Measurements from ENCODE around the gene PIK3C2B. TPM values are rescaled to one million over a fixed set of nuclear protein-coding genes. Genes with fewer than 3 reads are reported as not detected.

Gene PIK3C2B
- total and polyA plus RNA-seq, 2 of the 8 experiments (the other 6 are each of a cell fraction or from before 2014, with no cell fraction given), result 20.4 to 36.7 TPM

GRCh38 chr1:204509186-204509635 is 14.6 kb upstream of the PIK3C2B start:
- Histone ChIP-seq H2AFZ (ENCODE audit: low read length) (no peak overlapping the region), H4K8ac (ENCODE audit: extremely low read depth, insufficient read depth, low read length) (no peak overlapping the region), H4K20me1 (replicated peaks in 1 of 2; ENCODE audit: control insufficient read depth in 1 of 2, insufficient read depth in 2 of 2, low read length in 2 of 2) (peaks cover 0 to 2% of the 10 kb centered on the region in 2 experiments), H3K23me2 (ENCODE audit: low read depth, low read length) (peaks cover 2% of the 10 kb centered on the region; the same call in 1 of the 2 replicates), H3K4me1 (replicated peaks in 1 of 4; ENCODE audit: control insufficient read depth in 3 of 4, insufficient read depth in 4 of 4, low read length in 3 of 4) (peaks cover 0 to 2% (median 0%) of the 10 kb centered on the region in 4 experiments; a peak in 1 of 7 replicates), H3K79me2 (ENCODE audit: control insufficient read depth in 1 of 2, insufficient read depth in 2 of 2, low read length in 2 of 2) (no peaks in the 10 kb centered on the region), H4K91ac (replicated peaks; ENCODE audit: insufficient read length, low read length) (no peak overlapping the region), H3K79me1 (ENCODE audit: low read depth, low read length) (no peaks in the 10 kb centered on the region), H2BK12ac (ENCODE audit: low read depth, low read length) (0 out of 2 replicates have a peak overlapping the region, but pooled peaks have one; percentile 29), H2AK5ac (ENCODE audit: low read depth, low read length) (no peak overlapping the region), H2BK15ac (ENCODE audit: low read length) (0 out of 2 replicates have a peak overlapping the region, but pooled peaks have one; percentile 37), H3K18ac (ENCODE audit: extremely low read depth, low read length) (no peak overlapping the region), H3K56ac (replicated peaks; ENCODE audit: insufficient read length, low read depth, low read length) (no peak overlapping the region), H4K5ac (ENCODE audit: insufficient read length, low read depth, low read length) (no peak overlapping the region), H2BK20ac (ENCODE audit: low read length) (no peak overlapping the region), H3K27ac (ENCODE audit: low read depth, low read length) (no peak overlapping the region), H3K23ac (ENCODE audit: insufficient read length) (no peak overlapping the region), H3K27me3 (replicated peaks in 1 of 4; ENCODE audit: control insufficient read depth in 3 of 4, extremely low read depth in 1 of 4, insufficient read depth in 3 of 4, low read length in 3 of 4) (no peaks in the 10 kb centered on the region), H3K9me3 (ENCODE audit: insufficient read depth in 2 of 2, low read depth in 1 of 2, low read length in 1 of 2) (no peaks in the 10 kb centered on the region), H3K4me2 (ENCODE audit: insufficient read depth in 1 of 2, low read depth in 2 of 2, low read length in 2 of 2) (no peak overlapping the region), H2BK120ac (replicated peaks; ENCODE audit: low read depth, low read length) (no peak overlapping the region), H2BK5ac (ENCODE audit: low read depth, low read length) (no peak overlapping the region), H3K9ac (replicated peaks in 1 of 4; ENCODE audit: extremely low read depth in 1 of 4, low read depth in 3 of 4, low read length in 3 of 4) (no peak overlapping the region), H3K36me3 (ENCODE audit: control insufficient read depth in 2 of 4, insufficient read depth in 4 of 4, low read length in 3 of 4) (no peaks in the 10 kb centered on the region), H3K4ac (replicated peaks; ENCODE audit: insufficient read length, low read depth, low read length) (no peak overlapping the region), H3K14ac (ENCODE audit: insufficient read length) (no peak overlapping the region), H3K4me3 (ENCODE audit: extremely low read depth in 1 of 4, insufficient read depth in 2 of 4, low read depth in 3 of 4, low read length in 4 of 4) (no peak overlapping the region)
- ChIA-PET CTCF (ENCODE audit: partially characterized antibody) (interaction anchor here (1.3 to 49.0 kb wide), 4 partner anchors 15 to 65 kb away, joined by 3 to 2124 read pairs (median 187); partner anchors contain the start of gene PIK3C2B), POLR2A (ENCODE audit: partially characterized antibody) (interaction anchor here (1.5 kb wide), 1 partner anchor 96 kb away, joined by 4 read pairs; no protein-coding TSS in a partner anchor)
- no peak for DNase-seq (ENCODE audit: low read depth in 1 of 2, low spot score in 2 of 2)
- no peak for FAIRE-seq
- TF ChIP-seq POLR2A (IDR thresholded peaks at IDR 0.05; ENCODE audit: control extremely low read depth in 1 of 2, low read depth in 2 of 2, low read length in 2 of 2) (no peak), ZNF274 (IDR thresholded peaks at IDR 0.05; ENCODE audit: borderline replicate concordance, extremely low read depth, low read length) (no peak), KDM4A (IDR thresholded peaks at IDR 0.05; ENCODE audit: low read depth, low read length, severe bottlenecking) (no peak), BRCA1 (IDR thresholded peaks at IDR 0.05; ENCODE audit: low read depth, low read length) (no peak), SP4 (IDR thresholded peaks at IDR 0.05; ENCODE audit: low read length) (no peak), BACH1 (IDR thresholded peaks at IDR 0.05; ENCODE audit: low read length) (no peak)
- WGBS, 2 experiments (ENCODE audit: extremely low coverage in 1 of 2, insufficient coverage in 1 of 2, insufficient read length in 1 of 2, insufficient replicate concordance in 2 of 2, low coverage in 1 of 2, low lambda C conversion rate in 2 of 2, missing lambda C conversion rate in 1 of 2), result 83% methylated on average over 9 of the region's 9 CpGs; no CpG with 5 or more reads in 1 of the 2 experiments
